KG1 (cell line): ENCODE measurements around the gene LAPTM5.
A peak's percentile ranks its signal among the peaks of the same experiment; 100 is the strongest.

Experiments used
- DNase-seq: peaks from one replicate; lab custom pipeline; 2025; lab: John Stamatoyannopoulos, UW

Gene LAPTM5

GRCh38 chr1:30755746-30756145, 1.8 kb downstream of the LAPTM5 start:
- no peak for DNase-seq

GRCh38 chr1:30755334-30755733, 2.2 kb downstream of the LAPTM5 start:
- no peak for DNase-seq

GRCh38 chr1:30754684-30755171, 2.8 kb downstream of the LAPTM5 start:
- no peak for DNase-seq

- no peak for DNase-seq
These were observed 3.9 kb downstream of the LAPTM5 start for GRCh38 chr1:30753660-30754123.

- no peak for DNase-seq
These were observed 4.5 kb downstream of the LAPTM5 start for GRCh38 chr1:30753118-30753517.

- no peak for DNase-seq
These were observed 5.0 kb downstream of the LAPTM5 start for GRCh38 chr1:30752651-30752908.

GRCh38 chr1:30751830-30752650, 5.5 kb downstream of the LAPTM5 start:
- DNase-seq, result no peak

GRCh38 chr1:30750731-30751291, 6.8 kb downstream of the LAPTM5 start:
- DNase-seq, result no peak

GRCh38 chr1:30749691-30750583, 7.6 kb downstream of the LAPTM5 start:
- DNase-seq, result no peak

- DNase-seq, result no peak
These were observed 8.7 kb downstream of the LAPTM5 start for GRCh38 chr1:30748699-30749401.

GRCh38 chr1:30748098-30748698, 9.4 kb downstream of the LAPTM5 start:
- DNase-seq, result no peak

GRCh38 chr1:30747033-30748008, 10.3 kb downstream of the LAPTM5 start:
- no peak for DNase-seq

- DNase-seq, result no peak
These were observed 11.2 kb downstream of the LAPTM5 start for GRCh38 chr1:30746212-30747032.

GRCh38 chr1:30745834-30746208, 11.8 kb downstream of the LAPTM5 start:
- DNase-seq, result no peak

- no peak for DNase-seq
These were observed 12.3 kb downstream of the LAPTM5 start for GRCh38 chr1:30745156-30745833.

- no peak for DNase-seq
These were observed 13.4 kb downstream of the LAPTM5 start for GRCh38 chr1:30744060-30744756.

- peak; percentile 41 for DNase-seq
These were observed 14.0 kb downstream of the LAPTM5 start for GRCh38 chr1:30743584-30744059.

- no peak for DNase-seq
These were observed 14.5 kb downstream of the LAPTM5 start for GRCh38 chr1:30742963-30743559.
